Progenitor cell of endocrine pancreas (in vitro differentiated cells): ENCODE measurements around the gene SPATA46. TPM values are rescaled to one million over a fixed set of nuclear protein-coding genes. Genes with fewer than 3 reads are reported as not detected.

Source experiments
- DNase-seq: peaks from one replicate; pipeline ENCODE4 v3.0.0; 2021; ENCODE audit warnings: low spot score; ENCODE audit not compliant: unreplicated experiment
- H3K27ac Mint-ChIP-seq: 2 replicates; pipeline ENCODE4 v1.8.0; 2021; ENCODE audit warnings: mild to moderate bottlenecking, moderate library complexity, mixed read lengths
- H3K27me3 Mint-ChIP-seq: 2 replicates; pipeline ENCODE4 v1.8.0; 2021; ENCODE audit warnings: mixed read lengths
- H3K36me3 Mint-ChIP-seq: 2 replicates; pipeline ENCODE4 v1.8.0; 2022; ENCODE audit warnings: mixed read lengths; ENCODE audit not compliant: insufficient read depth
- H3K4me1 Mint-ChIP-seq: 2 replicates; pipeline ENCODE4 v1.8.0; 2021; ENCODE audit warnings: low read depth, mixed read lengths
- H3K4me3 Mint-ChIP-seq: 2 replicates; pipeline ENCODE4 v1.8.0; 2021; ENCODE audit warnings: low read depth, mild to moderate bottlenecking, moderate library complexity, mixed read lengths
- H3K9me3 Mint-ChIP-seq: 2 replicates; pipeline ENCODE4 v1.8.0; 2021; ENCODE audit warnings: low read depth, mixed read lengths
- total RNA-seq: library from RNA; stranded (reverse); gene quantifications from 2 replicates; pipeline ENCODE4 v1.2.1, GENCODE V29; 2021
- TF ChIP-seq, protein P1 (sequence below): fragments of 200-600 bp; sonication (generic); IDR thresholded peaks from one replicate; pipeline ENCODE4 v1.5.0; 2021; ENCODE audit warnings: antibody characterized with exemption, mild to moderate bottlenecking; ENCODE audit not compliant: unreplicated experiment

The SPATA46 gene
- total RNA-seq, 1 donor from 2014 or later = not detected

DNA sequence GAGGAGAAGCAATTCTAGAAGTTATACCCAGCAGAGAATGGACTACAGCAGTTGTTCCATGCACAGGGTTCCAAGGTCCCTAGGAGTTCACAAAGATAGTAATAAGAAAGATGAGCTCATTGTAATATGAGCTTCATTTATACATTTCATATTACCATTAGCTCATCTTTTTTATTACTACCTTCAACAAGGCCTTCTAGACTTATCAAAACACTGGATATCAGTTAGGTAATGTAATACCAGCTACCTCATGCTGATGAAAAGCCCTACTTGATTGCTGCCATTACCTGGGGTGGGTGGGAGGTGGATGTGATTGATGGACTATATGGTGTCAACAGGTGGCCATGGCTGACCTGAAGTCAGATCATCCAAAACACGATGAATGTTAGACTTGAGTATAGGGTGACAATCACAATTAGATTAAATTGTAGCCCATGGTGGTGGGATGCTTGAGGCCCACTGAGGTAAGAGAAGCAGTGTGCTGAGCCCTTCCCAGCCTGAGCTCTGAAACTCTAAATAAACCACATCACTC lies 34.1 kb downstream of the SPATA46 start:
- Mint-ChIP-seq H3K36me3 (peaks cover 3% of the 10 kb centered on the region), H3K4me1 (peaks cover 10% of the 10 kb centered on the region), H3K4me3 (no peak overlapping the region), H3K27ac (no peak overlapping the region), H3K9me3 (no peaks in the 10 kb centered on the region), H3K27me3 (no peaks in the 10 kb centered on the region)
- DNase-seq = no peak
- TF ChIP-seq, protein P1, sequence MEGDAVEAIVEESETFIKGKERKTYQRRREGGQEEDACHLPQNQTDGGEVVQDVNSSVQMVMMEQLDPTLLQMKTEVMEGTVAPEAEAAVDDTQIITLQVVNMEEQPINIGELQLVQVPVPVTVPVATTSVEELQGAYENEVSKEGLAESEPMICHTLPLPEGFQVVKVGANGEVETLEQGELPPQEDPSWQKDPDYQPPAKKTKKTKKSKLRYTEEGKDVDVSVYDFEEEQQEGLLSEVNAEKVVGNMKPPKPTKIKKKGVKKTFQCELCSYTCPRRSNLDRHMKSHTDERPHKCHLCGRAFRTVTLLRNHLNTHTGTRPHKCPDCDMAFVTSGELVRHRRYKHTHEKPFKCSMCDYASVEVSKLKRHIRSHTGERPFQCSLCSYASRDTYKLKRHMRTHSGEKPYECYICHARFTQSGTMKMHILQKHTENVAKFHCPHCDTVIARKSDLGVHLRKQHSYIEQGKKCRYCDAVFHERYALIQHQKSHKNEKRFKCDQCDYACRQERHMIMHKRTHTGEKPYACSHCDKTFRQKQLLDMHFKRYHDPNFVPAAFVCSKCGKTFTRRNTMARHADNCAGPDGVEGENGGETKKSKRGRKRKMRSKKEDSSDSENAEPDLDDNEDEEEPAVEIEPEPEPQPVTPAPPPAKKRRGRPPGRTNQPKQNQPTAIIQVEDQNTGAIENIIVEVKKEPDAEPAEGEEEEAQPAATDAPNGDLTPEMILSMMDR = no peak

GRCh38 chr1:162336621-162337285 lies 39.9 kb downstream of the SPATA46 start:
- H3K36me3 Mint-ChIP-seq = no peaks in the 10 kb centered on the region
- no peak for DNase-seq
- no peaks in the 10 kb centered on the region for H3K9me3 Mint-ChIP-seq
- no peaks in the 10 kb centered on the region for H3K27me3 Mint-ChIP-seq
- no peak overlapping the region for H3K4me3 Mint-ChIP-seq
- no peaks in the 10 kb centered on the region for H3K4me1 Mint-ChIP-seq
- TF ChIP-seq, protein P1 = no peak
- no peak overlapping the region for H3K27ac Mint-ChIP-seq

- H3K36me3 Mint-ChIP-seq = no peaks in the 10 kb centered on the region
- H3K27ac Mint-ChIP-seq = no peak overlapping the region
- TF ChIP-seq, protein P1 = no peak
- H3K4me1 Mint-ChIP-seq = no peaks in the 10 kb centered on the region
- H3K4me3 Mint-ChIP-seq = no peak overlapping the region
- DNase-seq = no peak
- H3K27me3 Mint-ChIP-seq = no peaks in the 10 kb centered on the region
- no peaks in the 10 kb centered on the region for H3K9me3 Mint-ChIP-seq
Observed at GRCh38 chr1:162335126-162335525, 41.5 kb downstream of the SPATA46 start.

DNA sequence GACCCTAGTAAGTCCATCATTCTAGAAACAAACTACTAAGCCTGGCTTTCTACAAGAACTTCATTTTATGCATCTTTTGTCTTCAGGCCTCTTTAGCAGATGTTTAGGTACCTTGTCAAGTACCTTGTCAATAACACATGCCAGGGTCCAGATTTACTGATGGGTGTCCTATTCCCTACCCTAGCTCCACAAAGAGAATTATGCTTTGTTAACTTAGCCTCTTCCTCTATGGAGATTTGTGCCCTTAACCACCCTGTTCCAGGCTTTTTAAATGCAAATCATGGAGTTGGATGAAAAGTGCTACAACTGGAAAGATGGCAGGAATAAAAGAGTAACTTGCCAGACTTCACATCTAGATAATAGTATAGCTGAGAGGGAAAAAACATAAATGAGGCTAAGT lies 42.7 kb downstream of the SPATA46 start:
- no peaks in the 10 kb centered on the region for H3K36me3 Mint-ChIP-seq
- H3K27me3 Mint-ChIP-seq = no peaks in the 10 kb centered on the region
- no peaks in the 10 kb centered on the region for H3K4me1 Mint-ChIP-seq
- TF ChIP-seq, protein P1 = no peak
- no peaks in the 10 kb centered on the region for H3K9me3 Mint-ChIP-seq
- no peak overlapping the region for H3K4me3 Mint-ChIP-seq
- no peak for DNase-seq
- H3K27ac Mint-ChIP-seq = no peak overlapping the region

GRCh38 chr1:162329826-162330225 lies 46.8 kb downstream of the SPATA46 start:
- no peak overlapping the region for H3K4me3 Mint-ChIP-seq
- H3K4me1 Mint-ChIP-seq = no peaks in the 10 kb centered on the region
- no peaks in the 10 kb centered on the region for H3K36me3 Mint-ChIP-seq
- DNase-seq = no peak
- TF ChIP-seq, protein P1 = no peak
- no peaks in the 10 kb centered on the region for H3K9me3 Mint-ChIP-seq
- H3K27ac Mint-ChIP-seq = no peak overlapping the region
- H3K27me3 Mint-ChIP-seq = no peaks in the 10 kb centered on the region
